NB4 (cell line): ENCODE measurements around the gene DENND2D.

Experiments
- DNase-seq: peaks from one replicate; pipeline ENCODE4 v3.0.0; 2010; ENCODE audit warnings: low read depth
- H3K4me3 ChIP-seq: one replicate; pipeline ENCODE4 v1.5.1; 2011; ENCODE audit warnings: mild to moderate bottlenecking, low read depth, low read length, moderate library complexity
- MYC ChIP-seq: IDR thresholded peaks from 2 replicates; pipeline ENCODE4 v1.6.1; 2011; ENCODE audit warnings: low read depth, low read length
- POLR2A ChIP-seq: IDR thresholded peaks from 2 replicates; pipeline ENCODE4 v1.6.1; 2011; ENCODE audit warnings: mild to moderate bottlenecking; ENCODE audit not compliant: insufficient read length; ENCODE audit errors: extremely low read depth
- TF ChIP-seq, protein P1 (sequence below): IDR thresholded peaks from one replicate; pipeline ENCODE4 v1.5.1; 2012; ENCODE audit warnings: low read depth, low read length
- TF ChIP-seq, protein P2 (sequence below): IDR thresholded peaks from 2 replicates; pipeline ENCODE4 v1.6.1; 2011; ENCODE audit warnings: low read depth, low read length

Gene DENND2D

DNA sequence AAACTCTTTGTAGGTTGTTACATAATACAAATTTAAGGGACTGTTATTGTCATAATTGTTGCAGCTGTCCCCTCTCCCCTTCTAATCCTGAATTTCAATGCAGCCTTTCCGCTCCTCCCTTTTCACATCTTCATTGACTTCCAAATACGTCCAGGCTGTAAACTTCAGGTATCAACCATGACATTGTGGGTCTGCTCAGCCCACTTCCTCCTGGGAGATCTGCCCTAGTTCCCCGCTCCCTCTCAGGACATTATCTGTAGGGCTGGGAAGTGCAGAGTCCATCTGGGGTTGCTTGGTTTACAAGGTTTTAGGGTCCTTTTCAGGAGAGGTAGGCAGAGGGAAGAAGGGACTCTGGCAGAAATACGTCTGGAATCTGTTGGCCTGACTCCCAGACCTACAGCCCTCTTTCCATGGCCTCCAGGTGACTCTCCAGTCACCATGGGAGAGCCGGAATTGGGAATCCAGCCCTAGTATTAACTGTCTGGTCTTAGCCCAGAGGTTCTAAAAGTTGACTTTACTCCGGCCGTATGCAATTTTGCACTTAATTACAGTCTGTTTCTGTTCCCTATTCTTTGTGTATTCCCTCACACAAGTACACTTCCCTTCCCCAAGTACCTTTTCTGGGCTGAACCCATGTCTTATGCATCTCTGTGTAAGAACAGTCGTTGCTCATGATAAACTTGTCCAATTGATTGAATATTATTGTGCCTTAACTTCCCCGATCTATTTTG is 4.7 kb upstream of the DENND2D start:
- H3K4me3 ChIP-seq: no peak overlapping the region
- peak; percentile 43 for DNase-seq
- TF ChIP-seq MYC (no peak), POLR2A (no peak)
- TF ChIP-seq, protein P1, sequence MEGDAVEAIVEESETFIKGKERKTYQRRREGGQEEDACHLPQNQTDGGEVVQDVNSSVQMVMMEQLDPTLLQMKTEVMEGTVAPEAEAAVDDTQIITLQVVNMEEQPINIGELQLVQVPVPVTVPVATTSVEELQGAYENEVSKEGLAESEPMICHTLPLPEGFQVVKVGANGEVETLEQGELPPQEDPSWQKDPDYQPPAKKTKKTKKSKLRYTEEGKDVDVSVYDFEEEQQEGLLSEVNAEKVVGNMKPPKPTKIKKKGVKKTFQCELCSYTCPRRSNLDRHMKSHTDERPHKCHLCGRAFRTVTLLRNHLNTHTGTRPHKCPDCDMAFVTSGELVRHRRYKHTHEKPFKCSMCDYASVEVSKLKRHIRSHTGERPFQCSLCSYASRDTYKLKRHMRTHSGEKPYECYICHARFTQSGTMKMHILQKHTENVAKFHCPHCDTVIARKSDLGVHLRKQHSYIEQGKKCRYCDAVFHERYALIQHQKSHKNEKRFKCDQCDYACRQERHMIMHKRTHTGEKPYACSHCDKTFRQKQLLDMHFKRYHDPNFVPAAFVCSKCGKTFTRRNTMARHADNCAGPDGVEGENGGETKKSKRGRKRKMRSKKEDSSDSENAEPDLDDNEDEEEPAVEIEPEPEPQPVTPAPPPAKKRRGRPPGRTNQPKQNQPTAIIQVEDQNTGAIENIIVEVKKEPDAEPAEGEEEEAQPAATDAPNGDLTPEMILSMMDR: no peak
- TF ChIP-seq, protein P2, sequence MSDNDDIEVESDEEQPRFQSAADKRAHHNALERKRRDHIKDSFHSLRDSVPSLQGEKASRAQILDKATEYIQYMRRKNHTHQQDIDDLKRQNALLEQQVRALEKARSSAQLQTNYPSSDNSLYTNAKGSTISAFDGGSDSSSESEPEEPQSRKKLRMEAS: no peak

DNA sequence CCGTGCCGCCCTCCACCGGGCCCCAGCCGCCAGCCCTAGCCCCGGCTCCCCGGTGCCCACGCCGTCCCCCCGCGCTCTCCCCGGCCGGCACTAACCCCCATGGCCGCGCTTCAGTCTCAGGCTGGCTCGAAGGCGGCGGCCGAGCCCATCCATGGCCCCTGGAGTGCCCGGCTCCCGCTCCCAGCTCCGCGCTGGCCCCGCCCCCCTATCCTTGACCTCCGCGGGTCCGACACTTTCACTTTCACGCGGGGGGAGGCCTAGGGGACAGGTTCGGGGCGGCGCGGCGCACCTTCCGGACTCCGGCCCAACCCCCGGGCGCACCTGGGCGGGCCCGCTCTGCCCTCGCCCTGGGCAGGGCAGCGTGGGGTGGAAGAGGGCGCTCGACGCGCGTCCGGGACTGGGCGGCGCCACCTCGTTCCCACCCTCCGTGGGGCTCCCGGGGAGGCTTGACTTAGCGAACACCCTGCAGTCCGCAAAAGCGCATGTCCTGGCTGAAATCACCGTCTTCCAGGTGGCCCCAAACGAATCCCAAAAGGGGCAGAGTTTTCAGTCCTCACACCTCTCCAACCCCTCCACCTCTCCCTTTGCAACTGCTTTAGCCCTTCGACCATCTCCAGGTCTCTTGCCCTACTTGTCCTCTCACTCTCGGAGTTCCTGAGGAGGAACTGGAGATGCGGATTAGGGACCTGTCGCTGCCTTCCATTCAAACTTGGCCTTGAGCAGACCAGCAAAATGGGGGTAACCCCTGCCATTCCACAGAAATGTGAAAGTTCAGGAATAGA is 3.9 kb upstream of the DENND2D start:
- no peak for DNase-seq
- no peak for TF ChIP-seq MYC
- no peak overlapping the region for H3K4me3 ChIP-seq

DNA sequence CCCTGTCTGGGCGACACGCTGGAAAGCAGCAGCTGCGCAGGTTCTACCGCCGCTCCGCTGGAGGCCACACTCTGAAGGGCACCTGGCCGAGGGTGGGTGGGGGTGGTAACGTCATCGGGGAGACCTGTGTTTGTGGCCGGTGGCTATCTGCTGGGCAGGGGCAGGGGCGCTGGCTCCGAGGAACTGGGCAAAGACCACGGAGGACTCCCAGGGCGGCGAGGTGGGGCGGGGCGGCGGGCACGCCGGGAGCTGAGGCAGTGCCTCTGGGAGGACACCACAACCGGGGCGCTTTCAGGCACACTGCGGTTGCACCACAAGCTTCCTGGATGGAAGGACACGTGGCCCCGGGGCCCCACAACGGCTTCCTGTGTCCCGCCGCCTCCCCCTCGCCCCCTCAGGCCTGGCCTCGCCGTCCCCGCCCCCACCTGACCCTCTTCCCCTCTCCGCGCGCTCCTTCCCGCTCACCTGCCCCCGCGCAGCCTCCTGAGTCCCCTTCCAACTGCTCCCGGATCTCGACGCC is 3.3 kb upstream of the DENND2D start:
- peak; percentile 98 for DNase-seq
- TF ChIP-seq MYC: no peak
- peak overlapping the region; percentile 37 for H3K4me3 ChIP-seq

DNA sequence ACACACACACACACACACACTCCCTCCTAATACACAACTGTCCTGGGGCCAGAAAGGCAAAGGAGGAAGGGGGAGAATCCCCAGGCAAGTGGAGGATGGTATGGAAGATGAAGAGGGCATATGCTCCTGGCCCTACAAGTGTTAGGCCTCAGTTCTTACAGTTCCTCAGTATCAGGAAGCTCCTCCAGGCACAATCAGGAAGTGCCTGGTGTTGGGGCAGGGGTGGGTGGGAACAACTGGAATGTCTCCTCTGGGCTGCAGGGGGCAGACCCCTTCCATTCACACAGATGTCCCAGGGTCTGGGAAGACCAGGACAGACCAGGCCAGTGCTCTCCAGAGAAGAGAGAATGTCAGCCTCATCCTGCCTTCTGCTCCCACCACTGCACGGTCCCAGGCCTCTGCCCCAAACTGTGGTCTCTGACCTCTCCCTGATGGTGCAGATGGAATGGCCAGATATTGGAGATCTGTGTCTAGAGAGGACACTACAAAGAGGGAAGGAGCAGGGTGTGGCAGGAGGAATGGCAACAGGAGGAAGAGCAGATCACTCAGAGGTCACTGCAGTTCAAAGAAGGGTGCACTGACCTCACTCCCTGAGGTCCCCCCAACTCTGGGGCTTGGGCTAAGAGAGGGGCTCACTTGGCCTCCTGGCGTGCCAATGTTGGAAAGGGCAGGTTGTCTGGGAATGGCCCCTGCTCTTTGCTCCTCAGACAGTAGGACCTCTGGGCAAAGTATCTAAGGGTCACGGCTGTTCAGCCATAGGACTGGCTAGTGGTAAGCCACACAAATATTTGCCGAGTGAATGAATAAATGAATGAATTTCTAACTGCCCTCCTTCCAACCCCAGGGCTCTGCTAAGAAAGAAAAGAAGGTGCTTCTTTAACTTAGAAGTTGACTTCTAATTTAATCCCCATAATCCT is 2.5 kb upstream of the DENND2D start:
- peak overlapping the region; percentile 37 for H3K4me3 ChIP-seq
- DNase-seq: peak; percentile 60

DNA sequence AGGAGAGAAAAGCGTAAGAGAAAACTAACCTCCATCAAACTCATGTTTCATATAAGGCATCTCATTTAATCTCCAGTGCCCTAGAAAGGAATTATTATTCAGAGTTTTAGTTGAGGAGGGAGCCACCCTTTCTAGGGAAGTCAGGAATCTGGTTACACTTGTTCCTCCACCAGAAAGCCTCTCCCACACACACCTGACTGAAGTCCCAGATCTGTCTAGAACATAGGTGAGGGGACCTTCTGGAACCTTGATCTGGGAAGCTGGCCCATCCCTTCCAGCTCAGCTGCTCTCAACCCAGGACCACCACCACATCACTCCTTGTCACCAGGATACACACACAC is 1.9 kb upstream of the DENND2D start:
- H3K4me3 ChIP-seq: no peak overlapping the region
- no peak for DNase-seq
- TF ChIP-seq, protein P2: no peak
- TF ChIP-seq POLR2A (no peak), MYC (no peak)
- TF ChIP-seq, protein P1: no peak

More for the DNA sequence above, 2.5 kb upstream of the DENND2D start:
- TF ChIP-seq, protein P2: no peak
- TF ChIP-seq POLR2A (no peak), MYC (no peak)
- TF ChIP-seq, protein P1: no peak

DNA sequence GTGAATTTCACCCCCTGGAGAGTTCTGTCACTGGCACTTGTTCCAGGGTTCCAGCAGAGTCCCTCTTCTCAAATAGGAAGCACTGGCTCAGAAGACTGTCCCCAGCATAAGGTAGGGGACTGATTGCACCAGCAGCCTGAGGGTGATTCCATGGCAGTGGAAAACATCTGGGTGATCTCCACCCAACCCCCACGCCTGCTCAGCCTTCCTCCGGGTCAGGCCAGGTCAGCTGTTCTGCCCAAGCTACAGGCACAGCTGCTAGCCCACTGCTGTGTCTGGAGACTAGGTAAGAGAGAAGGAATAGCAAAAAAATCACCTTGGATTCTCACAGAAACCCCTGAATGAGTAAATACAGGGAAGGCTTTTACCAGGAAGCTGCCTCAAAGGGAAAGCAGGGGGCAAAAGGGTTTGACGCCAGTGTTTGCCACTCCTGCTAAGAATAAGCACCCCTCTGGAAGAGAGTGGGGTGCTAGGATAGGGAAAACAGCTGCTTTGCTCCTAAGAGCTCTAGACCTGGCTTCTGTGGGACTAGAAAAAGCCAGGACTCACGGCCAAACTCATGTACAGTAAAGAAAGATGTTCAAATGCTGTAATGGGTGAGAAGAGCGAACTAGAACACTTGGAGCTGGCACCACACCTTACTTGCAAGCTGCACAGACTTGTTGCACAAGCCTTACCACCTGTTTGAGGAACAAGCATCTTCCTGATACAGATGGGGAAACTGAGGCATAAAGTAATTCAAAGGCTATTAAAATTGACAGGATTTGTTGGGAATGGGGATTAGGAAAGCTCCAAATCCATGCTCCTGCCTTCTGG is 1.0 kb upstream of the DENND2D start:
- no peak overlapping the region for H3K4me3 ChIP-seq
- peak; percentile 41 for DNase-seq
- TF ChIP-seq, protein P2: no peak
- TF ChIP-seq POLR2A (no peak), MYC (no peak)
- TF ChIP-seq, protein P1: no peak
